Activated CD4-positive, alpha-beta T cell treated with anti-CD3 and anti-CD28 coated beads, Interleukin-2, amount 50 U/mL, for 16 hours (primary cell): ENCODE data around the gene PRELID3B.
"Not testable (repeated sequence)": the region's sequence is repeated elsewhere in the genome, so short reads cannot be mapped to it uniquely, and the experiment has no call there.

Experiments used
- DNase-seq: peaks from one replicate; pipeline ENCODE4 v3.0.0-alpha.2; 2020

The PRELID3B gene

GRCh38 chr20:59025086-59025485, 17.5 kb downstream of the PRELID3B start:
- DNase-seq: no peak

- DNase-seq: no peak
Observed at GRCh38 chr20:59024111-59024530, 18.5 kb downstream of the PRELID3B start.

DNA sequence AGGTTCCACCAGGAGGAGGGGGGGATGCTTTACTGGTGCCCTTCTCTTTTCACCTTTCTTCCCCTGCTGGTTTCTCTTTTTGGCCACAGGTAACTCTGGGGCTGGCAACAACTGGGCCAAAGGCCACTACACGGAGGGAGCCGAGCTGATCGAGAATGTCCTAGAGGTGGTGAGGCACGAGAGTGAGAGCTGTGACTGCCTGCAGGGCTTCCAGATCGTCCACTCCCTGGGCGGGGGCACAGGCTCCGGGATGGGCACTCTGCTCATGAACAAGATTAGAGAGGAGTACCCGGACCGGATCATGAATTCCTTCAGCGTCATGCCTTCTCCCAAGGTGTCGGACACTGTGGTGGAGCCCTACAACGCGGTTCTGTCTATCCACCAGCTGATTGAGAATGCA, 19.0 kb downstream of the PRELID3B start:
- no peak for DNase-seq

DNA sequence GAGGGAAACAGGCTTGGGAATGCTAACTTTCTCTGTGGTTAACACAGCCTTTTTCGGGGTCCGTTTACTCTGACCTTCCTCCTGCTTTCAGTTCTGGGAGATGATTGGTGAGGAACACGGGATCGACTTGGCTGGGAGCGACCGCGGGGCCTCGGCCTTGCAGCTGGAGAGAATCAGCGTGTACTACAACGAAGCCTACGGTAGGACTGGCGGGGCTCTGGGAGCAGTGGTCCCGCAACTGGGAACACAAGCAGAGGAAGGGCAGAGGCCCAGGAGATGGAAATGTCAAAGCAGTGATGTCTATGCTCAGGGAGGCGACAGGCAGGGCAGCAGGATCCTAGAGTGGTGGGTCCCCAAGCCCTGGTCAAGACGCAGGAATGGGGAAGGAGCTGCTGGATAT, 19.8 kb downstream of the PRELID3B start:
- DNase-seq: no peak

- DNase-seq: no peak
Observed at GRCh38 chr20:59020938-59021551, 21.5 kb downstream of the PRELID3B start.

- DNase-seq: no peak
Observed at GRCh38 chr20:59019217-59019616, 23.4 kb downstream of the PRELID3B start, which contains the start of gene TUBB1. TSS of gene TUBB1 (plus strand) at chr20:59019429. CDS start at chr20:59019523, 94 bp downstream.

DNA sequence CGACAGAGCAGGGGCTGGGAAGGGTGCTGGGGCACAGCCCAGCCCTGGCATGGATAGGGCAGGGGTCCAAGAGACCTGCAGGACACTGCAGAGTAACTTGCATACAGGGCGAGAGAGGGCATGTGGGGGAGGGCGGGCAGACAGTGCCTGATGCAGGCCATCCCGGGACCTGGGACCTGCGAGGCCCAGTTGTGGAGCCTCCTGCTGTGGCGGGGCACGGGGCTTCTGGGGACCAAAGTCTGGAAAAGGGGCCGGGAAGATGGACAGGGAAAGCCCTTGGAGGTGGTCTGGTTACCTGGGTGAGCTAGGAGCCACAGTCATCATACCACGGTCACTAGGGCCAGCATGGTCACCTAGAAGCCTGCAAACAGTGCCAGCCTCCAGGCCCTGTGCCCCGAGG, 23.8 kb downstream of the PRELID3B start:
- no peak for DNase-seq

DNA sequence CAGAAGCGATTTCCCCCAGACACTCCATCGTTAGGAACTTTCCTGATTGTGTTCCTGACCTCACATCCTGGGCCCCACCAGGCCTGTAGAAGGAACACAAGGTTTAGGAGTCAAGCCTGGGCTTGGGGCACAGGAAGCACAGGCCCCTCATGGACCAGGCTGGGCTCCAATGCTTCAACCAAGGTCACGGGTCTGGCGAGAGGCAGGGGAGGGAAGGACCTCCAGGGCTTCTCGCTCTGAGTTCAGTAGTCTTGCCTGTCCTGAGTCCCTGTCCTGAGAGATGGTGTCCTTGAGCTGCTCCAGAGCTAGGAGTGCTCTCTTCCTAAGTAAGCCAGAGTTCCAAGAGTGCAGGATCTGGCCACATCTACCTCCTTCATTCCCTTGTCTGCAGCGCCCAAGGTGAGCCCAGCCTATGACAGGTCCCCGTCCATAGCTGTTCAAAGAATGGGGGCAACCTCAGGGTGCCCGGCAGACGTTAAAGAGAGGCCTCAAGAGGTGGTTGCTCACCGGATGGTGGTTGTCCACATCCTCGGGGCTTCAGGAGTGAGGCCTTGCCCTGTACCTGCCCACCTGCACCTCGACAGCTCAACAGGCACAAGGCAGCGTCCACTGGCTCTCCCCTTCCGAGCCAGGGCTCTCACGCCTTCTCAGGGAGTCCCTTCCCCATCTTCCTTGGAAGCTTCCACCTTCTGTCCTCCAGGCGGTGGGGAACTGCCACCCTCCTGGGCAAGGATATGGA, 24.9 kb downstream of the PRELID3B start:
- DNase-seq: no peak

DNA sequence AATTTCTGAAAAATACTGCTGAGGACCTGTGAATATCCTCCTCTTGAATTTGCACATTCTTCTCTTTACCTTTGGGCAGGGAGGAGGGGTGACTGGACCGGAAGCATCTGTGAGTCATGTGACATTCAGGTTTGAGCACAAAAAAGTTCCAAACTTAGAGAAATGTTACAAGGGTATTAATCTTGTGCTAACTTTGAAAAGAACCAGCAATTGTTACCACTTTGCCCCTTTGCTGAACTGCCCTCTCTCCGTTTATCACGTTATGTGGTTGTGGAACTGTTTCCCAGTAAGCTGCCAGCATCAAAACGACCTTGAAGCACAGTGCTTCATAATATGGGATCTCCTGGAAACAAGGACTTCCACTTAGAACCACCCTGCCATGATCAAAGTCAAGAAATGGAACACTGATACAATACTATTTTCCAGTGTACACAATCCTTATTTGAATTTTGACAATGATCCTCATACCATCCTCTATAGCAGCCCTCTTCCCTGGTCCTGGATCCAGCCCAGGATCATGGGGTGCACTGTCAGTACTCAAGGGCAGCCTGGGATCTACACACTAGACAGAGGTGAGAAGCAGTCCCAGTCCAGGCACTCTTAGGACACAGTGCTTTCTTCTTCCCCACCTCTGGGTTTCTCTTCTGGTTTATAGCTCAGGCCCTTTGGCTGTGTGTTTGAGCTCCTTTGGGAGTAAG, 25.6 kb downstream of the PRELID3B start:
- DNase-seq: no peak

GRCh38 chr20:59015812-59016711, 26.5 kb downstream of the PRELID3B start:
- DNase-seq: no peak

GRCh38 chr20:59015411-59015810, 27.2 kb downstream of the PRELID3B start:
- DNase-seq: no peak

DNA sequence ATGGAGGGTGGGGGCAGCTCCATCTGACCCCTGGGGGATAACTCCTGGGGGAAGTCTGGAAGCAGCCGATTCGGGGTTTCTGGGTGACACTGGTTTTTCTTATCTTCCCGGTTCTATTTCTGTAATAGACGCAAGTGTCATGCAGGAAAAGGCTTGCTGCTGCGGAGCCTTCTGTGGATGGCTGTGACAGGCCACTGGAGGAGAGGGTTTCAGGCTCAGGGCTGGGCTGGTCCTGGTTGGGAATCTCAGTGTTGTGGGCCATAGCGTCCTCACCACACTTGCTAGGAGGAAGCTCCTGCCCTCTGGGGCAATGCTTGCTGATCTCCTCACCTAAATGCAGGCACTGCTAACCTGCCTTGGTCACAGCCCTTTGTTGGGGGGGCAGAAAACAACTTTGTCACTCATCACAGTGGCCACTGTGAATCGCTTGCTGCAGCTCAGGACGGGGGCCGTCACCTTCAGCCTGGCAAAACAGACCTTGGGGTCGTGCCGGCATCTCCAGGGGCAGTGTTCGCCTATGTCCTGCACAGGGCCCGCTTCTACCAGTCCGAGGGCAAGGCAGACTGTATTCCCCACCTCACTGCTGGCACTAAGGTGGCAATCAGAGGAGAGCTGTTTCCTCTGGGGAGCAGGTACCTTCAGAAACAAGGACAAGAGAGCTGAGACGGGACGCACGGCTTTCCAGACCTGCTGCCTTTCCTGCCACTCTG, 27.8 kb downstream of the PRELID3B start:
- no peak for DNase-seq

- DNase-seq: no peak
Observed at GRCh38 chr20:59013959-59014608, 28.5 kb downstream of the PRELID3B start.

GRCh38 chr20:59013031-59013951, 29.3 kb downstream of the PRELID3B start:
- DNase-seq: no peak

- not testable (repeated sequence) for DNase-seq
Observed at GRCh38 chr20:59011874-59012157, 30.8 kb downstream of the PRELID3B start.

DNA sequence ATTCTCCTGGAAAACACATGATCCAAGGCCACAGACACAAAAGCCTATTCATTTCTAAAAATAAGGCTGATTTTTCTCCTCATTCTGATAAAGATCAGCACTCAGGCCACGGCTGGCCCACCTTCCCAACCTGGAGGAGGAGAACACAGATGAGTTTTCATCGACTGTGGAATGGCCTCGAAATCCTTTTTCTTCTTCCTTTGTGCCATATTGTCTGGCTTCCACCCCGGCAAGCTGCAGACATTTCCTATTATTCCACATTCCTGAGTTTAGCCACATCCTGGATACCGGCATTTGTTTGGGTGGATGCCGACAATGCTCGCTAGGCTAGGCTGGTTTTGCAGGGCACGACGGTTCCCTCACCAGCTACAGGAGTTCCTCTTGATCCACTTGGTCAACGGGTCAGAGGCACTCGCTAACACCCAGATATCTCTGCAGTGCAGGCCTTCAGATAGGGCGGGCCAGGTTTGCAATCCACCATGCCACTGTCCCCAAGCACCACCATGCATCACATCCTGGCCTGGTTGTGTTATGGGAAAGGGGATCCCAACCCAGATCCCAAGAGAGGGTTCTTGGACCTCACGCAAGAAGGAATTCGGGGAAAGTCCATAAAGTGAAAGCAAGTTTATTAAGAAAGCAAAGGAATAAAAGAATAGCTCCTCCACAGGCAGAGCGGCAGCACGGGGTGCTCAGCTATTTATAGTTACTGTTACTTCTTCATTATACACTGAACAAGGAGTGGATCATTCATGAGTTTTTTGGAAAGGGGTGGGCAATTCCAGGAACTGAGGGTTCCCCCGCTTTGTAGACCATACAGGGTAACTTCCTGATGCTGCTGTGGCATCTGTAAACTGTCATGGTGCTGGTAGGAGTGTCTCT, 31.4 kb downstream of the PRELID3B start:
- DNase-seq: no peak

- DNase-seq: no peak
Observed at GRCh38 chr20:59010321-59010994, 32.1 kb downstream of the PRELID3B start.

GRCh38 chr20:59008715-59009336, 33.8 kb downstream of the PRELID3B start:
- no peak for DNase-seq
